OCI-LY3 (cell line): ENCODE data around the gene GFPT1.

ENCODE experiments used
- EZH2phosphoT487 ChIP-seq: fragments of 200-600 bp; shearing (Covaris generic); IDR thresholded peaks from 2 replicates; pipeline ENCODE4 v1.6.1; 2018; ENCODE audit warnings: antibody characterized with exemption, mixed run types, low read depth
- TF ChIP-seq, protein P1 (sequence below): fragments of 200-600, 300-600 bp; sonication (generic); IDR thresholded peaks from 2 replicates; pipeline ENCODE4 v1.5.1; 2014; ENCODE audit warnings: antibody characterized with exemption, low read length, low read depth

DNA sequence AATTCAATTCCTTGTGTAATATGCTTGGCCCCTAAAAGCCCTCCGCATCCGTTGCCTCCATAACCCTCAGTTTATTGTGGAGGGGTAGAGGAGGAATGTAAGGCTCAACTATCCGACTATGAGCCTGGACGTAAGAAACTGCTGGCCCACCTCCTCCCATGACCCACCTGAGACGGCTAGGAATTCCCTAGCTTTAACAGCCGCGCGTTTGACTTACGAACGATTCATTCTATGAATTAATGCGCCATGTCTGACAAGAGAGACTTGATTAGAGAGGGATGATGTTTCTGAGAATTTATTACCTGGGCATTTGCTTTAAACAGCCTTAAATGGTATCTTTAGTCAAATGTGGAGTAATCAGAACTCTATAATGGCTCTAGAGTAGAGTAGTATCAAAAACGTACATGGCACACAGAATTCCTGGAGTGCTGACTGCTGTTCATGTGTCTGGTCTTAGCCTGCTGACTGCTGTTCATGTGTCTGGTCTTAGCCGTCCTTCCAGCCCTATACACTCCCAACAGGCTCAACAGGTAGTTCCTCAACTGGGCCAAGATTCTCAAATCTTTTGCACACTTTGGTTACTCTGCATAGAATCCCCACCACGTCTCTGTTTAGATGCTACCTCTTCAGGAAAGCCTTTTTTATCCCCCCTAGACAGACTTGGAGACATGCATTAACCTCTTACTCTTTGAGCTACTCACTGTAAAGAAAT lies 899 bp upstream of the GFPT1 start:
- TF ChIP-seq, protein P1, sequence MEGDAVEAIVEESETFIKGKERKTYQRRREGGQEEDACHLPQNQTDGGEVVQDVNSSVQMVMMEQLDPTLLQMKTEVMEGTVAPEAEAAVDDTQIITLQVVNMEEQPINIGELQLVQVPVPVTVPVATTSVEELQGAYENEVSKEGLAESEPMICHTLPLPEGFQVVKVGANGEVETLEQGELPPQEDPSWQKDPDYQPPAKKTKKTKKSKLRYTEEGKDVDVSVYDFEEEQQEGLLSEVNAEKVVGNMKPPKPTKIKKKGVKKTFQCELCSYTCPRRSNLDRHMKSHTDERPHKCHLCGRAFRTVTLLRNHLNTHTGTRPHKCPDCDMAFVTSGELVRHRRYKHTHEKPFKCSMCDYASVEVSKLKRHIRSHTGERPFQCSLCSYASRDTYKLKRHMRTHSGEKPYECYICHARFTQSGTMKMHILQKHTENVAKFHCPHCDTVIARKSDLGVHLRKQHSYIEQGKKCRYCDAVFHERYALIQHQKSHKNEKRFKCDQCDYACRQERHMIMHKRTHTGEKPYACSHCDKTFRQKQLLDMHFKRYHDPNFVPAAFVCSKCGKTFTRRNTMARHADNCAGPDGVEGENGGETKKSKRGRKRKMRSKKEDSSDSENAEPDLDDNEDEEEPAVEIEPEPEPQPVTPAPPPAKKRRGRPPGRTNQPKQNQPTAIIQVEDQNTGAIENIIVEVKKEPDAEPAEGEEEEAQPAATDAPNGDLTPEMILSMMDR: no peak
- no peak for TF ChIP-seq EZH2phosphoT487
